Loucy (cell line): ENCODE data around the gene VASH2.

ENCODE experiments used
- EZH2phosphoT487 ChIP-seq: fragments of 200-600 bp; IDR thresholded peaks from 2 replicates; pipeline ENCODE4 v1.6.1; 2018; ENCODE audit warnings: antibody characterized with exemption, mild to moderate bottlenecking, moderate library complexity, borderline replicate concordance
- TF ChIP-seq, protein P1 (sequence below): fragments of 200-600 bp; sonication (generic); conservative IDR thresholded peaks from 2 replicates; pipeline ENCODE4 v1.5.1; 2014; ENCODE audit warnings: mild to moderate bottlenecking, antibody characterized with exemption, low read length

DNA sequence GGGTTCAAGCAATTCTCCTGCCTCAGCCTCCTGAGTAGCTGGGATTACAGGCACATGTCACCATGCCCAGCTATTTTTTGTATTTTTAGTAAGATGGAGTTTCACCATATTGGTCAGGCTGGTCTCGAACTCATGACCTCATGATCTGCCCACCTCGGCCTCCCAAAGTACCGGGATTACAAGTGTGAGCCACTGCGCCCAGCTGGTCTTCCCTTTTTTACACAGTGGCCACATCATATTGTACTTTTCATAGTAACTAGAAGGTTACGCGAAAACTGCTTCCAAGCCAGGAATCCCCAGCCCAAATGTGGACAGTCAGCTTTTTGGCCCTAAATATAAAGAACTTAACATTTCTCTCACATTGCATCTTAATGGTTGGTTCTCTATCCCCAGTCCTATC lies 4.2 kb downstream of the VASH2 start:
- TF ChIP-seq, protein P1, sequence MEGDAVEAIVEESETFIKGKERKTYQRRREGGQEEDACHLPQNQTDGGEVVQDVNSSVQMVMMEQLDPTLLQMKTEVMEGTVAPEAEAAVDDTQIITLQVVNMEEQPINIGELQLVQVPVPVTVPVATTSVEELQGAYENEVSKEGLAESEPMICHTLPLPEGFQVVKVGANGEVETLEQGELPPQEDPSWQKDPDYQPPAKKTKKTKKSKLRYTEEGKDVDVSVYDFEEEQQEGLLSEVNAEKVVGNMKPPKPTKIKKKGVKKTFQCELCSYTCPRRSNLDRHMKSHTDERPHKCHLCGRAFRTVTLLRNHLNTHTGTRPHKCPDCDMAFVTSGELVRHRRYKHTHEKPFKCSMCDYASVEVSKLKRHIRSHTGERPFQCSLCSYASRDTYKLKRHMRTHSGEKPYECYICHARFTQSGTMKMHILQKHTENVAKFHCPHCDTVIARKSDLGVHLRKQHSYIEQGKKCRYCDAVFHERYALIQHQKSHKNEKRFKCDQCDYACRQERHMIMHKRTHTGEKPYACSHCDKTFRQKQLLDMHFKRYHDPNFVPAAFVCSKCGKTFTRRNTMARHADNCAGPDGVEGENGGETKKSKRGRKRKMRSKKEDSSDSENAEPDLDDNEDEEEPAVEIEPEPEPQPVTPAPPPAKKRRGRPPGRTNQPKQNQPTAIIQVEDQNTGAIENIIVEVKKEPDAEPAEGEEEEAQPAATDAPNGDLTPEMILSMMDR, result no peak
- TF ChIP-seq EZH2phosphoT487, result no peak
